Activated gamma-delta T cell (primary cell): ENCODE measurements around the gene SEZ6.

Source experiments
- DNase-seq: peaks from one replicate; lab custom pipeline; 2025; lab: John Stamatoyannopoulos, UW

The SEZ6 gene

DNA sequence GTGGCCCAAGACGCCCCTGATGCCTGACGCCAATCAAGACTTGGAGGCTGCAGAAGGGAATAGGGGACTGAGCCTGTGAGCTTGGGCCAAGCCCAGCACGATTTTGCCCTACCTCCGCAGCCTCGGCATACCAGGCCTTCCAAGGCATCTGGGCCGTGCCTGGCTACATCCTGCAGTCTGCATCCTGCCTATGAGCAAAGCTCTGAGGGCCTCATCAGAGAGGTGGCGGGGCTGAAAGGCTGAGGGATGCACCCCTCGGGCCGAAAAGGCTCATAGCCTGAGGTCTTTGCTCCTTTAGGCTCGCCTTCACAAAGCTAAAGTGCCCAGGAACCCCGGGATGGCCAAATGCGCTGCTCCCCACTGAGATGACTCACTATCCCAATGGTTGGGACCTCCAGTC, 2.5 kb downstream of the SEZ6 start:
- no peak for DNase-seq

DNA sequence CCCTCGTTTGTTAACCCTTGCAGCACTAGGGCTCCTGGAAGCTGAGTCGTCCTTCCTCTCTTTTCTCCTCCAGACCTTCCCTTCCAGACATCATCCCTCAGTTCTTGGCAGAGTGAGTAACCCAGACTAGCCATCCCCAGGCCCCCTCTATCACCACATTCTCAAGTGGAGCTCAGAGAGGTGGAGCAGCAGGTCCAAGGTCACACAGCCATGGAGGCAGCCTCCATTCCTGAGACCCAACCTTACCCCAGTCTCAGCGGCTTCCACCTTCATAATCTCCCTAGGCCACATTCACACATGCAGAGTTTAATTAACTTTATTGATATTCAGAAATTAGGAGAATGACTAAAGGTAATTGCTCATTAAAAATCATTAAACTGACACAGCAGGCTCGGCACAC, 3.0 kb downstream of the SEZ6 start:
- no peak for DNase-seq

- no peak for DNase-seq
These were observed 4.9 kb downstream of the SEZ6 start for GRCh38 chr17:29000973-29001372.

DNA sequence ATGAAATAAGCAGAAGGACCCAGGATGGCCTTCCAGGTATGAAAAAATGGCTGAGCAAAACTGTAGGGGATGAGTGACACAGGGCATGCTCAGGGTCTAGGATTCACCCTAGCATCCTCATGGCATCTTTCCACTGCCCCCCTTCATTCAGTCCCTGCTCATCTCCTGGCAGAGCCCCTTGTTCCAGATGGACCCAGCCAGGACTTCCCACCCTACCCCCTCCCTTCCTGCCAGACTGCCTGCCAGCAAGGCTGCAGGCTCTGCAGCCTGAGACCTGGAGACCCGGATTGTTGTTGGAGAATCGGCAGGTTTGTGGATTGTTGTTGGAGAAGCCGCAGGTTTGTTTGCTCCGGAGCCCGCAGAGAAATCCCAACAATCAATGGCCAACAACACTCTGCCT, 6.6 kb downstream of the SEZ6 start:
- DNase-seq = no peak

- DNase-seq = no peak
These were observed 8.0 kb downstream of the SEZ6 start for GRCh38 chr17:28997806-28998205.

DNA sequence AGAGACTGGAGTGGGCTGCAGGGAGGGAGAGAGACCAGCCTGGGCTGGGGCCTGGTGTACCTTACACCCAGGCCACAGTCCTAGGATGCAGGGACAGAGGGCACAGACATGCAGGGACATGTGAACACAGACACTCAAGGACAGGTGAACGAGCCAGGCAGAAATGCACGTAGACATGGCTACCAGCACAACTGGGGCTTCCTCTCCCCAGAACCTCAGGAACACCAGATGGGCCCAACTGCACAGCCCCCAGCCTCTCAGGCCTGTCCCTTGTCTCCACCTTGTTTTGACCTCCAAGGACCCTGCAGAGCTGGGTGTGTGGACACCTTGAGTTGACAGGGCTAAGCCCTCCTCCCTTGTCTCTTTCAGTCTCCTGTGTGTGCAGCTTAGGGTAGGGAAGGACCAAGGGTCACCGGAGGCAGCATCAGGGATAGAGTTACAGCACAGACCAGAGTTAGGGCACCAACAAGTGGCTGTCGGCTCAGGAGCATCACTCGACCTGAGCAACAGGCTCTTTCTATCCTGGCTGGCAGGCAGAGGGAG, 9.2 kb downstream of the SEZ6 start:
- DNase-seq = no peak

- DNase-seq = no peak
These were observed 12.0 kb downstream of the SEZ6 start for GRCh38 chr17:28993645-28994426.

DNA sequence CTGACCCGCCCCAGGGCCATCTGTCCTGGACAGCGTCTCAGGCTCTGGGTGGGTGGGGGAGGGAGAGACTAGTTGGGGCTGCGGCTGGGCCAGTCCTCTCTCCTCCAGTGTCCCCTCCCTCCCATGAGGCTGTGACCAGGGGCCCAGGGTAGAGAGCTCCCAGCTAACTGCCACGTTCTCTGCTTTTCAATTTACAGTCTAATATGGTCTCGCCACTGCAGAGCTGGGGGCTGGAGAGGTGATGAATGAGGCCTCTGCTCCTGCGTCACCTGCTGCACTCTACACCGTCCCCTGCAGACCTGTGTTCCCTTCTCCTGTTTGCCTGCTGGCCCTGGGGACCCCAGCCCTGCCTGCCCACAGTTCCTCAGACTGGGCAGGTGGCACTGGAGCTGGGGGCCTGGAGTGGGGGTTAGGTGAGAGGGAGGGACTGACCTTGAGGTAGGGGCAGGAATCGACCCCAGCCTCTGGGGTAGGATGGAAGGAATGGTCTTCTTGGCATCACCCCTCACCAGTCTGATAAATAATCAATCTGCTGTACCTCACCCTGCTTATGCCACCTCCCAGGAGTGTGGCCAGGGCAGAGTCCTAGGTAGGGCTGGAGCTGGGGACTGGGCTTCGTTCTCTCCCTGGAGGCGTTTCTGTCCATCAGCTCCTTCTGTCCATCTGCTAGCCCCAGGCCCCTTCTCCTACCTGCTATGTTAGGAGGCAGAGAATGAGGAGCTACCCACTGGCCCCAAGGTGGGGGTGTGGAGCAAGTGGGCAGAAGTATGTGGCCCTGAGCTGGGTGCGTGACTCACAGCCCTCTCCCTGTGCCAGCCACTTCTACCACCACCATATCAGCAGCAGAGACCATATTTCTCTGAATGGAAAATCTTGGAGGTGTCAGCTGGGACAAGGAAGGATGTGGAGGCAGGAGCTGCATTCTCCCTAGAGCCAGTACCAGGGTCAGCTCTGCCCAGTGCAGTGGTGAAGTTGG, 12.9 kb downstream of the SEZ6 start:
- no peak for DNase-seq

- DNase-seq = no peak
These were observed 13.6 kb downstream of the SEZ6 start for GRCh38 chr17:28992185-28992584.

DNA sequence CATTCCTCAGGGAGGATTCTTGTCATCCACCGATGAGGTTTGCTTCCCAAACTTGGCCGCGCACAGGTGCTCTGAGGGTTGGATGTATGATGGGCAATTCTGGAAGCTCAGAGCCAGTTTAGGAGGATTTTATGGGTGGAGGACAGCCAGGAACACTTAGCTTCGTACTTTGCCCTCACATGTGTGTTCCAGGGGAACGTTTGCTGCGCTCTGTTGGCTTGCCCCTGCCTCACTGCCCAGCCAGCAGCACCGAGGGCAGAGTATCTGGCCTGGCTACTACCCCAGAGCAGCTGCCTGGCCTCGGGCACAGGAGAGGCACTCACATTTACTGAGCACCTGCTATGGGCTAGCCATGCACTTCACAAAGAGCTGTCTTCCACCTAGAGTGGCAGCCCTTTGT, 14.1 kb downstream of the SEZ6 start:
- DNase-seq = no peak

GRCh38 chr17:28989028-28989427, 16.8 kb downstream of the SEZ6 start:
- no peak for DNase-seq

DNA sequence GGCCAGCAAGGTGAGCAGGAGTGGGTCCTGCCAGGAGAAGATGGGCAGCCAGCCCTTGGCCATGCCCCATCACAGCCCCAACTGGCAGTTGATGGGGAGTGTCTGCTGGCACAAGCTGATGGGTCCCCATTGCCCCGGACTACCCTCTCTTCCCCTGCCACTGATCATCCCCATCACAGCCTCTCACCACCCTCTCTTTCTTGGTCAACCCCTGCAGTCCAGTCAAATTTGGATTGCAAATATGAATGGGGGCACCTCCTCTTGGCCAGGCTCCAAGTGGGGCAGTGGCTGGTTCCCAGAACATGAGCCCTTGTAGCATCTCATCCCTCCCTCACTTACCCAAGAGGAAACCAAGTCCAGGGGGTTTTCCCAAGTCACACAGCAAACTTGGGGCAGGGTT, 17.4 kb downstream of the SEZ6 start:
- DNase-seq = no peak

GRCh38 chr17:28986714-28987655, 18.8 kb downstream of the SEZ6 start:
- DNase-seq = no peak

DNA sequence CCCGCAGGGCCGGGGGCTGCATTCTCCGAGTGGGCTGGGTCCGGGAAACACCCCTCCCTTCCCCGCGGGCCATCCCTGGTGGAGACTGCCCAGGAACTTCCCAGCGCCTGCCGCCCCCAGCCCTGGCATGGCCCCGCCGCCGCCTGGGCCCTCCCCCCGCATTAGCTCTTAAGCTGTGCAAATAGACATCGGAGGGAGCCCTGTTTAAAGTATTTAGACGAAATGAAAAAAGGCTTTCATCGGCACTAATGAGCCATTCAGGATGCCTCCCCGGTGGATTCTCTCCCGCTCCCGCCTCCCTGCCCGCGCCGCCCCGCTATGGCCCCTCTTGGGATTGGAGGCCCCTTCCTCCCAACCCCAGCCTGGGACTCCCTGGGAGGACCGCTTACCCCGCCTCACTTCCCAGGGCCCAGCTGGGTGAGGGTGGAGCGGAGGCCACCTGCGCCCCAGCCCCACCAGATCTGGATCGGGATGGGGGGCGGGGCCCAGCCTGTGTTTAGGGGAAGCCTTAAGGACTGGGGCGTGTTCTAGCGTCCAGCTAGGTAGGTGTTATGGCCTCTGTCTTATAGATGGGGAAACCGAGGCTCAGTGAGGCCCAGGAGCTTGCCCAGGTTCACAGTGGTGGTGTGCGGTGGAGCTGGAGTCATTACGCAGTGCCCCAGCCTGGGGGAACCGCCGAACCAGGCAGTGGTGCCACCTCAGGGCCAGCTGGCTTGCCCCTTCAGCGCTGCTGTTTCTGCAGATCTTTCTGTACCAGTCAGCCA, 19.7 kb downstream of the SEZ6 start:
- no peak for DNase-seq

DNA sequence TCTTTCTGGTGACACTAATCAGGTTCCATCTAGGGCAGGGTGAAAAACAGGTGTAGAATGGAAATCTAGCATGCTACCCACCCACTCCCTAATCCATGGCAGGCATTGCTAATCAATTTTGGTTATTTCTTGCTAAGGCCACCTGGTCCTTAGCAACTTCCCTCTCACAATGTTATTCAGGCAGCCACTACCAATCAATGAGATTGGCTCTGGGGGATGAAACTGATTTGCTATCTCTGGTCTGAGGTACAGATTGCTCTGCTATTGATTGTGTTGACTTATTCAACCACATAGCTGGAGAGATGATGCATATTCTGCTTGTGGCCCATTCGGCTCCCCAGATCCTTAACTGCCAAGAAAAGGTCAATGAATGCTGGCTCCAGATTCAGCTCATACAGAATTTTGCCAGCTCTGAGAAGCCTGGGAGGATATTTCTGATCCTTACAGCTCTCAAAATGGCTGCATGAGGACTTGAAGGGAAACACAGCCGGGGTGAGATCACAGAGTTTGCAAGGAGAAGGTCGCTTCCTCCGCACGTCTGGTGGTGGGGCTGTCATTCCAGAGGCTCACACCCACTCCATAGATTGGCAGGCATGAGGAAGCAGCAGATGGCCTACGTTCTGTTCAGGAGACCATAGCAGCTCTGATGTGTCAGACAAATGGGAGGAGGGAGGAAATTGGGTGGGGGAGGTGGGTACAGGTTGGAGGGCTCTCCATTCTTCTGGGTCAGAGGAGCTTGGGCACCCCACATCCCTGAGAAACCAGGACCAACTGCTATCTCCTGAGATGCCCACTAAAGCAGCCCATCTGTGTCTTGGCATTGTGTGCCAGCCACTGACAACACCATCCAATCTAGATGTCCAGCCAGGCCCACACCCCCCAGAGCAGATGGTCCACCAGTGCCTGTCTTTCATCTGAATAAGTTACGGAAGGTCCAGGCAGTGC, 22.3 kb downstream of the SEZ6 start:
- no peak for DNase-seq

- peak; percentile 26 for DNase-seq
These were observed 23.6 kb downstream of the SEZ6 start for GRCh38 chr17:28982131-28982793.

DNA sequence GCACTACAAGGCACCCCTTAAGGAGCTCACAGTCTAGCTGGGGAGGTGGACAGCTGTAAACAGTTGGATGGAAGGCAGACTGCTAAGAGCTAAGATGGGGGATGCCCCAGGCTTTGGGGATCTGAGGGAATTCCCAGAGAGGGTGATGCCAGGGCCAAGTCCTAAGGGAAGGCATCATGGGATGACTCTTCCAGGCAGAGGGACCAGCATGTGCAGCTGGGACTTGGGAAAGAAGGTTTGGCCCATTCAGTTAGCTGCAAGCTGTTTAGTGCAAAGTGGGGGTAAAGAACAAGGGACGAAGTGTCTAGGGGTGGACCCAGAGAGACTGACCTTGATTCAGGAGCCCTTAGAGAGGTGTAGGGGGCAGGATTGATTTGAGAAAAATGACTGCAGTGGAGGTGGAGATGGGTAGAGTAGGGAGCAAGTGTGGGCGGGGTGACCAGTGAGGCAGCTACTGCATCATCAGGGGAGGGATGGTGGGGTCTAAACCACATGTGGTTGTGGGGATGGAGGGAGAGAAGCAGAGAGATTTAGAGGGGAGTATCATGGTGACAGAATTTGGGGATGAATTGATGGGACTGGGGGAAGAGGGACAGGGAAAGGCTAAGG, 27.4 kb downstream of the SEZ6 start:
- DNase-seq = no peak

- DNase-seq = no peak
These were observed 28.0 kb downstream of the SEZ6 start for GRCh38 chr17:28977659-28978355.
